Caco-2 (cell line): ENCODE data around the gene CRADD. TPM values are rescaled to one million over a fixed set of nuclear protein-coding genes. Genes with fewer than 3 reads are reported as not detected.

Experiments
- BruUV-seq: library from RNA; stranded (reverse); fragments of 400-500 nt; replicated peaks from 2 replicates; lab custom pipeline; 2021; lab: Mats Ljungman, UMichigan
- CTCF ChIA-PET: fragments of 300-600 bp; sonication (Branson Sonifier 250); formaldehyde crosslinking; loops from one replicate; lab custom pipeline; 2022; ENCODE audit warnings: antibody characterized with exemption; lab: Charles Lee
- POLR2A ChIA-PET: fragments of 300-600 bp; sonication (Branson Sonifier 250); formaldehyde crosslinking; loops from one replicate; lab custom pipeline; 2022; ENCODE audit warnings: antibody characterized with exemption; lab: Charles Lee
- DNase-seq, 2 experiments: peaks; one replicate each; pipeline versions ENCODE4 v3.0.0 to v3.0.0-alpha.2; 2020 to 2022
- H3K27me3 ChIP-seq: replicated peaks from 2 replicates; pipeline ENCODE4 v1.6.0; 2011; ENCODE audit warnings: low read length; ENCODE audit not compliant: control insufficient read depth, insufficient read depth
- H3K36me3 ChIP-seq: 2 replicates; pipeline ENCODE4 v1.5.1; 2011; ENCODE audit warnings: low read length; ENCODE audit not compliant: control insufficient read depth, insufficient read depth
- H3K4me1 ChIP-seq: fragments of 250-450 bp; sonication (Bioruptor Pico); 2 replicates; pipeline ENCODE4 v1.5.1; 2020; ENCODE audit warnings: mild to moderate bottlenecking
- H3K4me3 ChIP-seq: 2 replicates; pipeline ENCODE4 v1.5.1; 2011; ENCODE audit warnings: low read depth, mild to moderate bottlenecking, control low read depth, low read length
- H3K9me3 ChIP-seq: fragments of 250-450 bp; sonication (Bioruptor Pico); 2 replicates; pipeline ENCODE4 v1.5.1; 2020; ENCODE audit warnings: mild to moderate bottlenecking, moderate library complexity
- H3K27ac Mint-ChIP-seq: one replicate; pipeline ENCODE4 v1.8.0; 2022; ENCODE audit warnings: mixed read lengths; ENCODE audit not compliant: unreplicated experiment
- H3K27me3 Mint-ChIP-seq: one replicate; pipeline ENCODE4 v1.8.0; 2022; ENCODE audit warnings: mixed read lengths; ENCODE audit not compliant: insufficient read depth, unreplicated experiment
- H3K36me3 Mint-ChIP-seq: one replicate; pipeline ENCODE4 v1.8.0; 2022; ENCODE audit warnings: mild to moderate bottlenecking, mixed read lengths; ENCODE audit not compliant: insufficient read depth, unreplicated experiment
- H3K4me1 Mint-ChIP-seq: one replicate; pipeline ENCODE4 v1.8.0; 2022; ENCODE audit warnings: low read depth, mixed read lengths; ENCODE audit not compliant: unreplicated experiment
- H3K4me3 Mint-ChIP-seq: one replicate; pipeline ENCODE4 v1.8.0; 2022; ENCODE audit warnings: mild to moderate bottlenecking, moderate library complexity, mixed read lengths; ENCODE audit not compliant: unreplicated experiment
- H3K9me3 Mint-ChIP-seq: one replicate; pipeline ENCODE4 v1.8.0; 2022; ENCODE audit warnings: mixed read lengths; ENCODE audit not compliant: unreplicated experiment
- intact Hi-C: fragments of 100-400 bp; cut with micrococcal nuclease; formaldehyde crosslinking; loops from one replicate; pipeline ENCODE4 v1.10.0; 2022; ENCODE audit not compliant: unreplicated experiment
- total RNA-seq: library from RNA; stranded (reverse); gene quantifications from 2 replicates; pipeline ENCODE4 v1.2.3, GENCODE V29; 2022
- TF ChIP-seq, protein P1 (sequence below), 2 experiments: fragments of 200-600 bp in 1 of 2; IDR thresholded peaks; 1 replicate in 1 of 2; 2 replicates in 1 of 2; pipeline versions ENCODE4 v1.5.1 to v1.8.0; 2011 to 2022; ENCODE audit warnings: antibody characterized with exemption in 1 of 2, control low read depth in 1 of 2, inconsistent platforms in 1 of 2, low read depth in 1 of 2, low read length in 1 of 2, mild to moderate bottlenecking in 1 of 2, moderate library complexity in 1 of 2; ENCODE audit not compliant: insufficient read depth in 1 of 2, severe bottlenecking in 1 of 2, unreplicated experiment in 1 of 2

CRADD gene
- total RNA-seq, 1 experiment from 2014 or later: 29.2 TPM

DNA sequence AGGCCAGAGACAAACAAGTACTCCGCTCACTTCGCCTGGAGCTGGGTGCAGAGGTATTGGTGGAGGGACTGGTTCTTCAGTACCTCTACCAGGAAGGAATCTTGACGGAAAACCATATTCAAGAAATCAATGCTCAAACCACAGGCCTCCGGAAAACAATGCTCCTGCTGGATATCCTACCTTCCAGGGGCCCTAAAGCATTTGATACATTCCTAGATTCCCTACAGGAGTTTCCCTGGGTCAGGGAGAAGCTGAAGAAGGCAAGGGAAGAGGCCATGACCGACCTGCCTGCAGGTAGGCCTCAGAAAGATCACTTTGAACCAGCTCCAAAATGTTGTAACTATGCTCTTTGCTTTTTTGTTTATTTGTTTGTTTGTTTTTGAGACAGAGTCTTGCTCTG is 1.6 kb downstream of the CRADD start:
- Histone ChIP-seq H3K36me3 (no peaks in the 10 kb centered on the region), H3K4me1 (peaks cover 17% of the 10 kb centered on the region), H3K27me3 (no peaks in the 10 kb centered on the region), H3K9me3 (no peaks in the 10 kb centered on the region), H3K4me3 (no peak overlapping the region)
- TF ChIP-seq, protein P1, sequence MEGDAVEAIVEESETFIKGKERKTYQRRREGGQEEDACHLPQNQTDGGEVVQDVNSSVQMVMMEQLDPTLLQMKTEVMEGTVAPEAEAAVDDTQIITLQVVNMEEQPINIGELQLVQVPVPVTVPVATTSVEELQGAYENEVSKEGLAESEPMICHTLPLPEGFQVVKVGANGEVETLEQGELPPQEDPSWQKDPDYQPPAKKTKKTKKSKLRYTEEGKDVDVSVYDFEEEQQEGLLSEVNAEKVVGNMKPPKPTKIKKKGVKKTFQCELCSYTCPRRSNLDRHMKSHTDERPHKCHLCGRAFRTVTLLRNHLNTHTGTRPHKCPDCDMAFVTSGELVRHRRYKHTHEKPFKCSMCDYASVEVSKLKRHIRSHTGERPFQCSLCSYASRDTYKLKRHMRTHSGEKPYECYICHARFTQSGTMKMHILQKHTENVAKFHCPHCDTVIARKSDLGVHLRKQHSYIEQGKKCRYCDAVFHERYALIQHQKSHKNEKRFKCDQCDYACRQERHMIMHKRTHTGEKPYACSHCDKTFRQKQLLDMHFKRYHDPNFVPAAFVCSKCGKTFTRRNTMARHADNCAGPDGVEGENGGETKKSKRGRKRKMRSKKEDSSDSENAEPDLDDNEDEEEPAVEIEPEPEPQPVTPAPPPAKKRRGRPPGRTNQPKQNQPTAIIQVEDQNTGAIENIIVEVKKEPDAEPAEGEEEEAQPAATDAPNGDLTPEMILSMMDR (IDR thresholded peaks at IDR 0.05; ENCODE audit: insufficient read depth in 1 of 2, low read depth in 1 of 2, low read length in 1 of 2, severe bottlenecking in 1 of 2, unreplicated experiment in 1 of 2): no peak
- no peak for DNase-seq
- Mint-ChIP-seq H3K27me3 (no peaks in the 10 kb centered on the region), H3K4me1 (peaks cover 27% of the 10 kb centered on the region), H3K27ac (peak overlapping the region; percentile 98), H3K9me3 (no peaks in the 10 kb centered on the region), H3K36me3 (peaks cover 10% of the 10 kb centered on the region), H3K4me3 (peak overlapping the region; percentile 89)
- ChIA-PET POLR2A (interaction anchor here (0.6 kb wide), 1 partner anchor 27 kb away, joined by 3 read pairs; no protein-coding TSS in a partner anchor), CTCF (interaction anchor here (0.6 to 0.7 kb wide), 2 partner anchors 31 to 81 kb away, joined by 3 to 5 read pairs; no protein-coding TSS in a partner anchor)
- intact Hi-C loops: no loop called here
- BruUV-seq: no TSS peak

DNA sequence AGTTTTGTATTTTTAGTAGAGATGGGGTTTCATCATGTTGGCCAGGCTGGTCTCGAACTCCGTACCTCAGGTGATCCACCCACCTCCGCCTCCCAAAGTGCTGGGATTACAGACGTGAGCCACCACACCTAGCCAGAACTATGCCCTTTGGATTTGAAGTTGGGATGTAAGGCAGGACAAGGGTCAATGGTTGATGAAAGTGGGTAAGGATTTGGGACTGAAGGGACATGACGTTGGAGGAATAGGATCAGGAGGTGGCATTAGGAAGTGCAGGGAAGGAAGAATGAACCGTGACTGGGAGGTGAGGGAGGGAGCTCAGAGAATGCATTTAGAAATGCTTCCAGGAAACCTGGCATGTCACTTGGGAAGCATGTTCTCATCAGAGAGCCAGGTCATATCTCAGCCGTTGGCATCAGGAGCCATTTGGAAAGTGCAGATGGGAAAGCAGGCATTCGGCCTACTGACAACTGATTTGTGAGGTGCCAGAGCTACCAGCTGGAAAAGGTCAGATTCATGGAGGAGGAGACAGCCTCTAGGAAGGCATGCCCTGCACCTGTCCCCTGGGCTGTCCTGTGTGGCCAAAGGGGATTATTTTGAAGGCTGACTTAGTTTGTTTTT is 2.2 kb downstream of the CRADD start:
- Mint-ChIP-seq H3K4me1 (peaks cover 33% of the 10 kb centered on the region), H3K27me3 (no peaks in the 10 kb centered on the region), H3K4me3 (peak overlapping the region; percentile 89), H3K27ac (peak overlapping the region; percentile 98), H3K36me3 (peaks cover 10% of the 10 kb centered on the region), H3K9me3 (no peaks in the 10 kb centered on the region)
- Histone ChIP-seq H3K27me3 (no peaks in the 10 kb centered on the region), H3K9me3 (no peaks in the 10 kb centered on the region), H3K36me3 (no peaks in the 10 kb centered on the region), H3K4me1 (peaks cover 17% of the 10 kb centered on the region), H3K4me3 (no peak overlapping the region)
- ChIA-PET POLR2A (no interaction called here), CTCF (no interaction called here)
- DNase-seq: no peak
- no TSS peak for BruUV-seq
- intact Hi-C loops: no loop called here
- TF ChIP-seq, protein P1 (IDR thresholded peaks at IDR 0.05; ENCODE audit: insufficient read depth in 1 of 2, low read depth in 1 of 2, low read length in 1 of 2, severe bottlenecking in 1 of 2, unreplicated experiment in 1 of 2): no peak

GRCh38 chr12:93680006-93680405 is 2.8 kb downstream of the CRADD start:
- BruUV-seq: no TSS peak
- no peak overlapping the region for H3K27ac Mint-ChIP-seq

More at GRCh38 chr12:93680006-93680405, 2.8 kb downstream of the CRADD start:
- H3K4me1 Mint-ChIP-seq: peaks cover 38% of the 10 kb centered on the region
- Histone ChIP-seq H3K36me3 (no peaks in the 10 kb centered on the region), H3K4me3 (no peak overlapping the region), H3K9me3 (no peaks in the 10 kb centered on the region), H3K27me3 (no peaks in the 10 kb centered on the region), H3K4me1 (peaks cover 17% of the 10 kb centered on the region)
- DNase-seq: no peak
- H3K9me3 Mint-ChIP-seq: no peaks in the 10 kb centered on the region
- H3K27me3 Mint-ChIP-seq: no peaks in the 10 kb centered on the region
- ChIA-PET POLR2A (no interaction called here), CTCF (no interaction called here)
- peaks cover 10% of the 10 kb centered on the region for H3K36me3 Mint-ChIP-seq
- TF ChIP-seq, protein P1 (IDR thresholded peaks at IDR 0.05; ENCODE audit: insufficient read depth in 1 of 2, low read depth in 1 of 2, low read length in 1 of 2, severe bottlenecking in 1 of 2, unreplicated experiment in 1 of 2): no peak
- no peak overlapping the region for H3K4me3 Mint-ChIP-seq
- intact Hi-C loops: no loop called here
